ENCODE data around the gene ADAMTS19. TPM values are rescaled to one million over a fixed set of nuclear protein-coding genes. Genes with fewer than 3 reads are reported as not detected.

Gene ADAMTS19
- total RNA-seq, 1 donor from 2014 or later, result 45.3 TPM

DNA sequence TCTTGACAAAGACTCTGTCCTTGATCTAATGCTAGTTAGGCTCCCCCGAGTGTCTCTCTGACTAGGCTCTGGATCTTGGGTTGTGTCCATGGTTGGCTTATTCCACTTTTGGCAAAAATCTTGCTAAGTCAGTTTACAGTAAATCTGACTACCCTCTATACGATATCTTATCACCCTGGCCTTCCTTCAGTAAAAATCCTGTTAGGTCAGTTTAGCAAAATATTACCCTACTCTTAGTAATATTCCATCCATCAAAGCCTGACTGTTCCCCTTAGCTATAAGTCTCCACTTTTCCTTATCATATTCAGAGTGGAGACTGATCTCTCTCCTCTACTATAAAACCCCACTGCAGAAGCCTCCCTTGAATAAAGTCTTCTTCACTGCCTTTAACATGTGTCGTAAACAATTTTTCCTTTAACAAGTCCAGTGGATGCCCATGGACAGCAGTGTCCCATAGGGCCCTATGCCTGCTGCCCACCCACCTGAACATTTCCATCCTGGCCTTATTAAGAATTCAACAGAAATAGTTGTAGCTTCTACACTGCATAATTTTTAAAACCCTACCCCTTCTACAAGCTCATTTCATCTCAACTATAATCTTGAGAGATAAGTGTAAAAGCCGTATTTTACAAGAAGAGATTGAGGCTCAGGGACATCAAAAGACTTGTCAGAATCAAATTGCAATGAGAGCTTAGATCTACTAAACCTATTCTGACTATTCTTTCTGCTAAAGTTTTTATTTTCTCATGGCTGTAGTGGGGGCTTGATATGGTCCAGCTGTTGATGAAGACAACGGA lies 310.1 kb downstream of the ADAMTS19 start:
- DNase-seq, result no peak

DNA sequence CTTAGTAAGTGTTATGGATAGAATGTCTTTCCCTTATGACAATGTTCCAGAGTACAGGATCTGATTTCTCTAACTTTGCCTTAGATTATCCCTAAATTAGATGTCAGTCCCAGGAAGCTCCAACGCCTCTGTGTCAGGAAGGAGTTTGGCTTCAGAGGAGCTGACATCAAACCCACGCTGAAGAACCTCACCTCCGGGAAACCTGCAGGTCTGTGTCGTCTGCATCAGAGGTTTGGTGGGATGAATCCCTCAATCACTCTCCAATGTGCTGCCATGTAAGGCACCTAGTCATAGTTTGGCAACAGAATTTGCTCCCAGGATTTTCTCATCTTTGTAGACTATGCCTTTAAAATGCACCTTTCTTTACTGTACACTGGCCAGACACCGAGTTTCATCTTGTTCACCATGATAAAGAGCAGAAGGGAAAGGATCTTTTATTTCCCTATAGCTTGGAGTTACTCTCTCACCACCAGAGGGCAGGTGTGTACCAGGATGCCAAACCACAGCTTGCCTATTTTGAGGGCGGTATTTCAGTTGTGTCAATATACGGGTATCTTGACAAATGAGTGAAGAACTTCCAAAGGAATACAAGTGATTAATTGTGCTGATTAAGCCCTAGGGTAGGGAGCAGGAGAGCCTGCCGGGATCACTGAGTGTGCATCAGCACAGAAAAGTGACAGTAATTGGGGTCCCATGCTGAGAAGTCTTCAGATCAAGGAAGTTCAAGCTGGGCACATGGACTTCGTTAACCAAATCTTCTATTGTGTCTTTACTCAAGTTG lies 311.1 kb downstream of the ADAMTS19 start:
- DNase-seq, result peak; percentile 67

DNA sequence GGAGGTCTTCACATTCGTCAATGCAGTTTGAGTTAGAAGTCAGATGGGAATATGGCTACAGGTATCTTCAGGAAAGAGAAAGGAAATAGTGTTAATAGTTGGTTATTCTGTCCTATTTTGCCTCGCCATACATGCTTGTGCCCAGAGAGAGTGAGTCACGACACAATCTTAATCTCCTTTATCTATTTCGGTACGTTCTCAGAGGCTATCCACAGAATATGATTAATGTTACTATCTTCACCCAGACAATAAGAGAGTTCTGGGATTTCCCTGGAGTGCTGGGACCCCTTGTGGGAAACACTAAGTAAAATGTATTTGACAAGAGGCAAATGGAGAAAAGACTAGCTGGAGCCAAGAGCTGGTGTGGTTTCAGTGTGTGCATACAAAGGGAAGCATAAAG lies 313.3 kb downstream of the ADAMTS19 start:
- no peak for DNase-seq

DNA sequence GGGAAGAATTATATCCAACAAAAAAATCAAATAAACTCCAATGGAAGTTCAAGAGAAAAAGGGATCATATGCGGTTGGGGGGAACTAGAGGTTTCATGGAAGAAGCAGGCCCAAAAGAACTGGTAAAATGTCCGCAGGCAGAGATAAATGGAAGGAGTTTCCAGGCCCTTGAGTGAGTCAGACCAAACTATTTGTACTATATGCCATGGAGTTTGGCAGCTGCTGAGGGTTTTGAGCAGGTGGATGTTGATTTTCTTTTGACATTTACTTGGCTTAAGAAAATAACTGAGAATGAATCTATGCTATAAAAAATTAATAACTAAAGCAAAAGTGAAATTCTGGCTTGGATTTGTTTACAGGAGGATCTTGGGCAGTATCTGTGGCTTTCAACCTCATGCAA lies 321.5 kb downstream of the ADAMTS19 start:
- DNase-seq, result no peak
